ENCODE measurements around the gene WLS. TPM values are rescaled to one million over a fixed set of nuclear protein-coding genes. Genes with fewer than 3 reads are reported as not detected.

WLS gene
- total and polyA plus RNA-seq, 7 donors: 12.6 to 188 (median 99.2) TPM

GRCh38 chr1:68234094-68234493, 1.8 kb upstream of the WLS start:
- H3K27ac ChIP-seq: no peak overlapping the region
- H3K27me3 ChIP-seq: no peaks in the 10 kb centered on the region
- WGBS, 2 donors: 52 to 75% methylated on average over 2 of the region's 2 CpGs
- intact Hi-C loops (cut with DNase I): loop anchor here (5.0 kb wide), 2 partner anchors 92 to 402 kb away; partner anchors contain the start of gene GNG12
- no peak for DNase-seq
- no peak overlapping the region for H3K4me3 ChIP-seq
- no peaks in the 10 kb centered on the region for H3K9me3 ChIP-seq
- TF ChIP-seq CTCF (IDR thresholded peaks at IDR 0.05) (no peak), EP300 (IDR thresholded peaks at IDR 0.05) (no peak), POLR2A (IDR thresholded peaks at IDR 0.05) (no peak), POLR2AphosphoS5 (IDR thresholded peaks at IDR 0.05) (no peak)
- peaks cover 0 to 21% (median 7%) of the 10 kb centered on the region in 4 donors for H3K4me1 ChIP-seq
- no peaks in the 10 kb centered on the region for H3K36me3 ChIP-seq

DNA sequence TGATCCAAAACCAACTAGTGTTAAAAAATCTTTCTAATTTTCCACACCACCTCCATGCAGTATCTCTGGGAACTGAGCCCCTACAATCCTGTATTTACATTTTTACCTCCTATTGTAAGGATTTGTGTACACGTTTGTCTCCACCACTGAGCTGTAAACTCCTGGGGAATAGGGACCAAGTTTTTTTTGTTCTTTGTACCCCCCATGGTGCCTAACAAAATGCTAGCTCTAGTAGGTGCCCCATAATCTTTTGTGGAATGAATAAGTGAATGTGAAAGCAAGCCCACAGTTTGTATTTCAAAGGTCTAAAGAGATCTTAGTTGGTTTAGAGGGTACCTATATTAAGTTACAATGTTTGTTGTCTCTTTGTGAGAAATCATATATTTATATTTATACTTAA, 879 bp upstream of the WLS start:
- H3K9me3 ChIP-seq: no peaks in the 10 kb centered on the region
- no peak for TF ChIP-seq POLR2AphosphoS5 (IDR thresholded peaks at IDR 0.05)
- no peak for TF ChIP-seq EP300 (IDR thresholded peaks at IDR 0.05)
- no peak for TF ChIP-seq CTCF (IDR thresholded peaks at IDR 0.05)
- TF ChIP-seq POLR2A (IDR thresholded peaks at IDR 0.05): no peak
- H3K27ac ChIP-seq: peak overlapping the region; percentile 94 to 97 (median 94)
- no peaks in the 10 kb centered on the region for H3K36me3 ChIP-seq
- WGBS, 2 donors: 20 to 28% methylated on average over 1 of the region's 1 CpG
- H3K4me3 ChIP-seq: peak overlapping the region; percentile 79 to 93 (median 84)
- H3K4me1 ChIP-seq: peaks cover 0 to 30% (median 11%) of the 10 kb centered on the region in 4 donors
- intact Hi-C loops (cut with DNase I): loop anchor here (2.0 to 5.0 kb wide), 4 partner anchors 90 to 401 kb away; partner anchors contain the start of gene GNG12
- DNase-seq: no peak
- no peaks in the 10 kb centered on the region for H3K27me3 ChIP-seq

GRCh38 chr1:68231627-68232288, 565 bp downstream of the WLS start:
- Histone ChIP-seq H3K4me3 (peak overlapping the region; percentile 79 to 93 (median 84)), H3K36me3 (no peaks in the 10 kb centered on the region), H3K27ac (peak overlapping the region; percentile 94 to 97 (median 94)), H3K27me3 (no peaks in the 10 kb centered on the region), H3K9me3 (no peaks in the 10 kb centered on the region), H3K4me1 (peaks cover 0 to 44% (median 19%) of the 10 kb centered on the region in 4 donors)
- WGBS, 2 donors: 1% methylated on average over 31 of the region's 31 CpGs
- peak; percentile 92 for DNase-seq
- TF ChIP-seq POLR2A (IDR thresholded peaks at IDR 0.05) (peak; percentile 59 to 71), POLR2AphosphoS5 (IDR thresholded peaks at IDR 0.05) (peak; percentile 92 to 98 (median 97)), EP300 (IDR thresholded peaks at IDR 0.05) (no peak)
- intact Hi-C loops (cut with DNase I): loop anchor here (1.0 to 5.0 kb wide), 6 partner anchors 57 to 399 kb away; partner anchors contain the start of gene GNG12

DNA sequence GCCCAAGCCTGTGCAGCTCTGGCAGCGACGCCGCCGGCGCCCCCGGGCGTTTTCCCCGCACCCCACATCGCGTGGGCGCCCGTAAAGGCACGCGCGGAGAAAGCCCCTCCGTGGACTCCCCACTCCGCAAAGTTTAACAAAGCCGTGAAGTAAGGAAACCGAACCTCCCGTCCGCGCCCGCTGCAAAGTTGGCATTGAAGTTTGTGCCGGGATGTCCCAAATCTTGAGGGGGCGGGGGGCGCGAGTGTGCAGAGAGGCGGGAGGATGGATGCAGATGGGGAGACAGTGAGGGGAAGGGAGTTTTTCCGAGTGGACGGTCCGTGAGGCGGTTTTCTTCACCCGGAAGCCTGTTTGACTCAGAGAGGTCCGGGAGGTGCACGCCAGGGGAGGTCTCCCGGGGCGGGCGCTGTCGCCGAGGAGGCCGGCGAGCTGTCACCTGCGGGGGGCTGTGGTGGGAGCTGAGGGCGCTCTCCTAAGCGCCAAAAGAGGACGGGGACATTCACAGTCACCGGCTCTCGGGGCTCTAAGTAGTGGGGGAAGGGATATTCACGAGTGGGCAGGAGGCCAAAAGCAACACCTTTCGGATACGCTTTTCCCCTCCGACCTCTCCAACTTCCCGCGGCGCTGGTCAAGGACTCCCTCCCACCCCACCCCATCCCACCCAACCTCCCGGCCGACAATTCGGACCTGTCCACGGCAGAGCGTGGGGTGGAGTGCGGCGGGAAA, 1.3 kb downstream of the WLS start:
- Histone ChIP-seq H3K4me3 (peak overlapping the region; percentile 79 to 93 (median 84)), H3K9me3 (no peaks in the 10 kb centered on the region), H3K4me1 (peaks cover 0 to 51% (median 22%) of the 10 kb centered on the region in 4 donors), H3K36me3 (no peaks in the 10 kb centered on the region), H3K27ac (peak overlapping the region; percentile 94 to 97 (median 94)), H3K27me3 (no peaks in the 10 kb centered on the region)
- intact Hi-C loops (cut with DNase I): loop anchor here (1.0 to 5.0 kb wide), 5 partner anchors 15 to 399 kb away; partner anchors contain the start of gene GNG12
- peak; percentile 79 for DNase-seq
- TF ChIP-seq POLR2A (IDR thresholded peaks at IDR 0.05): no peak
- TF ChIP-seq POLR2AphosphoS5 (IDR thresholded peaks at IDR 0.05): no peak
- no peak for TF ChIP-seq CTCF (IDR thresholded peaks at IDR 0.05)
- no peak for TF ChIP-seq EP300 (IDR thresholded peaks at IDR 0.05)
- 1 to 2% methylated on average over 62 of the region's 62 CpGs for WGBS, 2 donors

DNA sequence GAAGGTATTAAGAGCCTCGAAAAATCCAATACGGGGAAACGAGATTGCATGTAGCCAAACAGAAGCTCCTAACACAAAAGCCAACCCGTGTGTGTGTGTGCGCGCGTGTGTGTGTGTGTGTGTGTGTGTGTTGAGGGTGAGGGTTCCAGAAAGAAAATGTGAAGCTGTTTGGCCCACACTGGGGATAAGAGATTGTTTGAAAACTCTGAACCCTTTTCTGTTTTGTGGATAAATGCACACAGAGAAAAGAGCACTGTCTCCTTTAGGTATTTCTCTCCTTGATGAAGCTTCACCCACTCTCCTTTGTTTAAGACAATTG, 1.9 kb downstream of the WLS start:
- peaks cover 0 to 57% (median 26%) of the 10 kb centered on the region in 4 donors for H3K4me1 ChIP-seq
- DNase-seq: no peak
- TF ChIP-seq CTCF (IDR thresholded peaks at IDR 0.05) (no peak), POLR2A (IDR thresholded peaks at IDR 0.05) (no peak), EP300 (IDR thresholded peaks at IDR 0.05) (no peak), POLR2AphosphoS5 (IDR thresholded peaks at IDR 0.05) (no peak)
- peak overlapping the region; percentile 79 to 93 (median 84) for H3K4me3 ChIP-seq
- WGBS, 2 donors: 11 to 26% methylated on average over 7 of the region's 7 CpGs
- no peaks in the 10 kb centered on the region for H3K36me3 ChIP-seq
- no peaks in the 10 kb centered on the region for H3K9me3 ChIP-seq
- intact Hi-C loops (cut with DNase I): loop anchor here (1.0 to 5.0 kb wide), 4 partner anchors 14 to 398 kb away; partner anchors contain the start of gene GNG12
- peak overlapping the region; percentile 94 to 97 (median 94) for H3K27ac ChIP-seq
- H3K27me3 ChIP-seq: no peaks in the 10 kb centered on the region
